PFSK-1 (cell line): Measurements from ENCODE around the gene KCTD5.

Source experiments
- POLR2AphosphoS5 ChIP-seq: IDR thresholded peaks from 2 replicates; pipeline ENCODE4 v1.6.1; 2012; ENCODE audit warnings: low read depth, mild to moderate bottlenecking, control low read depth, low read length, moderate library complexity
- TAF1 ChIP-seq: IDR thresholded peaks from 2 replicates; pipeline ENCODE4 v1.6.1; 2012; ENCODE audit warnings: low read length, control low read depth, borderline replicate concordance; ENCODE audit not compliant: insufficient read depth

GRCh38 chr16:2701713-2702437 is 19.6 kb downstream of the KCTD5 start:
- TF ChIP-seq TAF1 (no peak), POLR2AphosphoS5 (no peak)
